Measurements from ENCODE around the gene FER.
"Not testable (repeated sequence)": the region's sequence is repeated elsewhere in the genome, so short reads cannot be mapped to it uniquely, and the experiment has no call there.

The FER gene

DNA sequence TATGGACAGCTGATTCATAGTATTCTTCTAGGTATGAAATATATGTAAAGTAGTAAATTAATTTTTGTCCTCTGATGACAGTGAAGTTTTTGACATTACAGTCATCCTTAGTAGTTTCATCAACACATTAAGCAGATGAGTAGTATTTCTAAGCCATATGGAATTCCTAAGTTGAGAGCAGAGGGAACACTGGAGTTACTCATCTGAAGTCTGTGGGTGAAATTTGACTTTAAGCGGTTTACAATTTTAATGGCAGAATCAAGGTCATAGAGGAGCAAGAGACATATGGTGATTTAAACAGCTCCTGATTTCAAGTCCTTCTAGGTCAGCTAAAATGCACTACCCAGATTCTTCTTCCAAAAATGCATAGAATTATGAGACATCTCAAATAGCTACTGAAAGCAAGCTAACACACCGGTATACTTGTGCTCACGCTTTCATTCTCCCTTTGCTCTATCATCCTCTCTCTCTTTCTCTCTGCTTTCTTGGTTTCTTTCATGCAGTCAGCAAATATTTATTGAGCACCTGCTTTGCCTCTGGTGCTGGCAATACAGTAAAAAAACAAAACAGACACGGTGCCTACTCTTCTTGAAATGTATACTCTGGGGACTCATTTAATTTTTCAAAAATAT, 235.9 kb downstream of the FER start:
- no peak for DNase-seq

GRCh38 chr5:108989761-108990392, 242.2 kb downstream of the FER start:
- DNase-seq = no peak

DNA sequence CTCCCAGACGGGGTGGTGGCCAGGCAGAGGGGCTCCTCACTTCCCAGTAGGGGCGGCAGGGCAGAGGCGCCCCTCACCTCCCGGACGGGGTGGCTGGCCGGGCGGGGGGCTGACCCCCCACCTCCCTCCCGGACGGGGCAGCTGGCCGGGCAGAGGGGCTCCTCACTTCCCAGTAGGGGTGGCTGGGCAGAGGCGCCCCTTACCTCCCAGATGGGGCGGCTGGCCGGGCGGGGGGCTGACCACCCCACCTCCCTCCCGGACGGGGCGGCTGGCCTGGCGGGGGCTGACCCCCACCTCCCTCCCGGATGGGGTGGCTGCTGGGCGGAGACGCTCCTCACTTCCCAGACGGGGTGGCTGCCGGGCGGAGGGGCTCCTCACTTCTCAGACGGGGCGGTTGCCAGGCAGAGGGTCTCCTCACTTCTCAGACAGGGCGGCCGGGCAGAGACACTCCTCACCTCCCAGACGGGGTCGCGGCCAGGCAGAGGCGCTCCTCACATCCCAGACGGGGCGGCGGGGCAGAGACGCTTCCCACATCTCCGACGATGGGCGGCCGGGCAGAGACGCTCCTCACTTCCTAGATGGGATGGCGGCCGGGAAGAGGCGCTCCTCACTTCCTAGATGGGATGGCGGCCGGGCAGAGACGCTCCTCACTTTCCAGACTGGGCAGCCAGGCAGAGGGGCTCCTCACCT, 244.8 kb downstream of the FER start:
- not testable (repeated sequence) for DNase-seq

- DNase-seq = not testable (repeated sequence)
Measured at GRCh38 chr5:108993440-108993839, 245.7 kb downstream of the FER start.

- DNase-seq = no peak
Measured at GRCh38 chr5:108997720-108998119, 250.0 kb downstream of the FER start.

GRCh38 chr5:108998216-108998615, 250.5 kb downstream of the FER start:
- DNase-seq = no peak

DNA sequence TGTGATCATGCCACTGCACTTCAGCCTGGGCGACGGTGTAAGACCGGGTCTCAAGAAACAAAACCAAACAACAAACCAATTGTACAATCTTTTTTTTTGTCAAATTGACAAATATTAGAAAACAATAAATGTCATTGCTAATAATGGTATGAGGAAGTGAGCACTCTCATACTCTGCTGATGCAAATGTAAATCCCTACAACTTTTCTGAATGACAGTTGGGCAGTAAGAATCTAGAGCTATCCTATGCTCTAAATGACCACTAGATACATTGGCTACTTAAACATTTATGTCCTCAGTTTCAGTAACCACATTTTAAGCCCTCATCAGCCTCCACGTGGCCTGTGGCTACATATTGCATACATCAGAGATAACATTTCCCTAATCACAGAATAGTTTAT, 256.2 kb downstream of the FER start:
- DNase-seq = no peak

GRCh38 chr5:109005297-109006009, 257.8 kb downstream of the FER start:
- no peak for DNase-seq

- DNase-seq = no peak
Measured at GRCh38 chr5:109006129-109006528, 258.4 kb downstream of the FER start.

DNA sequence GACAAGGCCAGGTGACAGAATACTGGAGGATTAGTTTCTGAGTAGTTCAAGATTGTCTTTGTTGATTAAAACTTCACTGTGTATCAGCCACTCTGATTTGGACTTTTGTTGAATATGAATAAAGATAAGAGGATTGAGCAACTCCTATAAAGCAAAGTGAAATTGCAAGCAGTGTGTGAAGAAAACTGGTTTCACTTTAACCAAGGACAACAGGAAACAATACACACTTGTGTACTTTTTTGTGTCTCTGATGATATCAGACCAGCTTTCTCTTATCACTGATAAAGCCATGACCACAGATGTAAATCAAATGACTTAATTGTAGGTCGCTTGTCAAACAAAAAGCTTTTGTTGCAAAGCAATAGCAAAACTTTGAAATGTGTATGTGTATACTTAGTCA, 268.6 kb downstream of the FER start:
- DNase-seq = no peak

DNA sequence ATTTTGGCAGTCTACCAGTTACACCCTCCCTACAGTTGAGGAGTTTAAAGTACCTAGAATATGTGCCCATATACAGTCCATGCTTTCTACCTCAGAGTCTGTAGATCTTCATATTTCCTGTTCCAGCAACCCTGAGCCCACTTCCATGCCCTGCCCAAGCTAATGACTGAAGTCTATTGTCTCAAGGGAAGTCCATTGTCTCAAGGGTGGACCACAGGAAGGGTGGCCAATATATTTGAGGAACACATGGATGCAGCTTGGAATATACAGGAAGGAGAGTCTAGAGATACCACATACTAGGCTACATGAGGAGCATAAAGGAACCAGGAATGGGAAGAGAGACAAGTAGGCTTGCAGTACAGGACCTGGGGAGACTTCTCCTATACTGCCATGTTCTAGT, 274.4 kb downstream of the FER start:
- no peak for DNase-seq

DNA sequence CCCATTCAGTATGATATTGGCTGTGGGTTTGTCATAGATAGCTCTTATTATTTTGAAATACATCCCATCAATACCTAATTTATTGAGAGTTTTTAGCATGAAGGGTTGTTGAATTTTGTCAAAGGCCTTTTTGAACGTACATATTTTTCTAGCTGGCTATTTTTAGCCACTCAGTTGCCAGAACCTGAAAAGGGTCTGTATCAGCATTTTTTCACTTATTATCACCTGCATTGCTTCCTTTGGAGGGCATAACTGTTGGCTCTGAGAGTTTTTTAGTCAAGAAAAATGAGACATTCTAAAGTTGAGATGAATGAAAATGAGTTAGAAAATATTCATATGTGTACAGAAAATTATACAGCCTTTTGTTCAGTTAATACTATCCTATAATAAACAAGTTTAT, 278.0 kb downstream of the FER start:
- not testable (repeated sequence) for DNase-seq

- DNase-seq = no peak
Measured at GRCh38 chr5:109027983-109028607, 280.4 kb downstream of the FER start.

DNA sequence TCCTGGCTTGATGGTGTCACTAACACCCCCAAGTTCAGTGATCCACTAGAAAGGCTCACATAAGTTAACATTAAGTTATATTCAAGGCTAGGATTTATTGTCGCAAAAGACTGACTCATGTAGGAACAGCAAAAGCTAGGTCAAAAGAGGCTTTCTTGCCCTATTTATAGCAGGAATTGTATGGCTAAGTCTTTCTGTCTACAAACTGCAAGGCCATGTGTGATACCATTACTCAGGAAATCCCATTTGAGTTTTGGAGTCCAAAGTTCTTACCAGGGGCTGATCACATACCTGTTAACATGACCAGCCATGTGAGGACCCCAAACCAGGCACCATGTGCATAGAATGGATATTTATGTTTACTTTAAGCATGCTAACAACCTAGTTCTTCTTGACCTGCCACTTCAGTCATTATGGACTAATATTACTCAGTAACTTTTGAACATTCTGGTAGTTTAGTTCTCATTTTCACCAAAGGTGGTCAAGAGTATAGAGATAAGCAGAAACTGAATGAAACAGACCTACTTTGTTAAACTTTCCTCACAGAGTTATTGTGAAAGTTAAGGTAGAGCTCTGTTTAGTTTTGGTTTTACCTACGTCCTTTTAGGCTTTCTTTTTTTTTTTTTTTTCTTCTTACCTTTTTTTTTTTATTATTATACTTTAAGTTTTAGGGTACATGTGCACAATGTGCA, 281.1 kb downstream of the FER start:
- DNase-seq = no peak

- no peak for DNase-seq
Measured at GRCh38 chr5:109029847-109030246, 282.1 kb downstream of the FER start.

GRCh38 chr5:109030360-109031143, 282.9 kb downstream of the FER start:
- DNase-seq = no peak

DNA sequence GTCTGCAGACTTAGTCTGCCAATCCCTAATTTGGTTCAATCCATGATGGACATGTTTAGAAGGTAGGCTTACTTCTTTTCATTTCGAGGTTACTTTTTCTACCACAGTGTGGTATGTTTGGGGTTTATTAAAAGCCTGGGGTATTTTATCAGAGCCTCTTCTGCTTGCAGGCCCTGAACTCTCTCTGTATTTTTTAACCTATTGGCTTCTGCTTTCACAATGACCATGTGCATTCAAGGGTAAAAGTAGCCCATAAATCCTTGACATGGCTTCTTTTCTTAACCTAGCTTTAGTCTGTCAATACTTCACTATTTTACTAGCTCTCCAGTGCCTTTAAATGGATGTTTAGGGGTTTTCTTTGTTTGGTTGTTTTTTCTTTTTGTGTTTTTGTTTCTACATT, 286.6 kb downstream of the FER start:
- no peak for DNase-seq

DNA sequence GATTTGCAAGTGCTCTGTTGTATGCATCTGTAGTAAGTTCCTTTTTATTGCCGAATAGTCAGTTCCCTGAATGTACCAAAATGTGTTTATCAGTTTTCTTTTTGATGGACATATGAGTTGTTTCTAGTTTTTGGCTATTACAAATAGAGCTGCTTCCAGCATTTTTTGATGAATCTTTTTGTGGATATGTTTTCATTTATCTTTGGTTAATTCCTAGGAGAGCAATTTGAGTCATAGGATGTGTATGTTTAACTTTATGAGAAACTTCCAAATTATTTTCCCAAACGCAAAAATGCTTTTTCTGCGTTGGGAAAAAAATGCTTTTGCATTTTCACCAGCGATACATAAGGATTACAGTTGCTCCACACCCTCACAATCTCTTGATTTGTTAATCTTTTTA, 287.7 kb downstream of the FER start:
- DNase-seq = no peak

- DNase-seq = no peak
Measured at GRCh38 chr5:109038209-109038840, 290.6 kb downstream of the FER start.

DNA sequence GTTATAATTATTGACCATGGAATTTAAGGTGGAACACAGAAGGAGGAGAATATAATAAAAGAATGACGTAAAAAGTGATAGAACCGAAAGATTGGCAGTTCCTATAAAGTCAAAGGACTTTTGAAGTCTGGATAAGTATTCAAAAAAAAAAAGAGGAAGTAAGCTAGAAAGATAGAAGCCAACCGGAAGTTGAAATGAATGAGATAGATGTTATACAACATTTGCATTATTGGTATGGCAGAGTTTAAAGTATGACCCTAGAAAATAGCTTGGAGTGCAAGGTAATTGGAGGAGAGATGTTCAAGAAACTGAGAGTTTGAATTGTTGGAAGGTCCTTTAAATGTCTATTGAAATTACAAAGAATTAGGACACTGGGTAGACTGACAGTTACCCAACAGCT, 293.6 kb downstream of the FER start:
- DNase-seq = no peak

DNA sequence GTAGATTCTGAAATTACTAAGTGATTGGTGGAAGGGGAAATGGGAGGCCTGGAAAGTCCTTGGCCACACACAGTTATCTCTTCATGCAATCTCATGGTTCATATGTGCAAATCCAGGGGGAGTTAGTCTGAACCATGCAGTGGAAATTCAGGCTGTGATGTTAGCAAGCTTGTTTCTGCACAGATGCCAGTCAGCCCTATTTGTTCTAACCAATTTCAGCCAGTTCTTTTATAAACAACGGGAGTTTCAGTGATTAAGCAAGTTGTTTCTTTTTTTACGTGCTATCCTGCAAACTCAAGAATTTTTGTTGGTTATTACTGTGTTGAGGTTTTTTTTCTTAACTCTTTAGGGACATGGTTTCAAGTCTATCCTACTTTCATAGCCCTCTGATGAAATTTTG, 298.0 kb downstream of the FER start:
- DNase-seq = no peak
